Left lung (tissue), 10 donors: ENCODE results near the gene GNPTG. TPM values are rescaled to one million over a fixed set of nuclear protein-coding genes. Genes with fewer than 3 reads are reported as not detected.

Source experiments
- ATAC-seq: fragments of 200-7000 bp; cut with Tn5 transposase; one replicate; pipeline ENCODE4 v1.9.1; 2020; ENCODE audit warnings: moderate library complexity
- DNase-seq, 4 donors: peaks; one replicate each; pipeline ENCODE4 v3.0.0-alpha.2; 2013 to 2020
- H3K27ac ChIP-seq, 2 donors: fragments of 200-600 bp; sonication (generic) in 1 of 2; one replicate each; pipeline versions ENCODE4 v1.5.0 to v1.8.0; 2020 to 2021
- H3K27me3 ChIP-seq, 2 donors: fragments of 200-600 bp; sonication (generic) in 1 of 2; one replicate each; pipeline versions ENCODE4 v1.5.0 to v1.8.0; 2020 to 2021
- H3K36me3 ChIP-seq, 2 donors: fragments of 200-600 bp; sonication (generic) in 1 of 2; one replicate each; pipeline versions ENCODE4 v1.5.0 to v1.8.0; 2020 to 2021
- H3K4me1 ChIP-seq, 2 donors: fragments of 200-600 bp; one replicate each; pipeline ENCODE4 v1.8.0; 2021
- H3K4me3 ChIP-seq, 2 donors: fragments of 200-600 bp; sonication (generic) in 1 of 2; one replicate each; pipeline versions ENCODE4 v1.5.0 to v1.8.0; 2020 to 2021; ENCODE audit warnings: mild to moderate bottlenecking in 1 of 2
- H3K9me3 ChIP-seq, 2 donors: fragments of 200-600 bp; sonication (generic) in 1 of 2; one replicate each; pipeline versions ENCODE4 v1.5.0 to v1.8.0; 2020 to 2021
- intact Hi-C, 2 donors: fragments of 100-400 bp; cut with DNase I; formaldehyde crosslinking; loops; one replicate each; pipeline versions ENCODE4 v1.11.2 to v1.14.2; 2022
- polyA plus RNA-seq, 6 donors: library from polyadenylated mRNA; unstranded; fragments of 120-200 nt; gene quantifications; one replicate each; pipeline ENCODE4 v1.2.1, GENCODE V29; 2013; ENCODE audit not compliant: insufficient read length in 6 of 6
- total RNA-seq, 2 donors: library from RNA; stranded (reverse); fragmentation: NEBNext Ultra II Directional; extraction: Animal tissue kit (Norgen Biotek cat#: 25700); gene quantifications; one replicate each; pipeline ENCODE4 v1.2.1, GENCODE V29; 2021
- TF ChIP-seq, protein P1 (sequence below), 2 donors: fragments of 200-600 bp; sonication (generic) in 1 of 2; IDR thresholded peaks; one replicate each; pipeline versions ENCODE4 v1.5.0 to v1.8.0; 2021; ENCODE audit warnings: antibody characterized with exemption in 2 of 2
- donor health status: DM: no; HTN: yes; CAD: no.
- donor health status: DM: no; HTN: no; CAD: no.

The GNPTG gene
- total and polyA plus RNA-seq, 8 donors: 32.0 to 97.4 (median 49.4) TPM

DNA sequence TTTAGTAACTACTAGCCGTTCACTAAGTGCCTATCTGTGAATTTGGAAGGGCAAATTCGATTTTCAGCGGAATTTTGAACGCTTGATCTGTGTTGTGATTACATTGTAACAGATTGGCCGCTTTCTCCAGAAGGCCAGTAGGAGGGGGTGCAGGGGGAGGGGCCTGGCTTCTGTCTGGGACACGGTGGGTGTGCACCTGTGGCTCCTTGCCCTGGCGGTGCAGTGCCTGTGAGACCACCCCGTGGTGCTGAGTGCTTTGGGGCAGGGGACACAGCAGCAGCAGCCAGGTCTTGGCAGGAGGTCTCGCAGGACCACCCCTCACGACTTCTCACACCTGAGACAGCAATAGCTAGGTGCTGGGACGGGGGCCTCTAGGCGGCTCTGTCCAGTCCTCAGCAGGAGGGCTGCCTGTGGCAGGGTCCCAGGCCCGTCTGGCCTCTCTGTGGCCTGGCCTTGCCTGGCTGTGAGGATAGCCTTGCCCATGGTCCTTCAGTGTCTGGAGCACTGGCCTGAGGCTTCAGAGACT lies 40.5 kb upstream of the GNPTG start:
- Histone ChIP-seq H3K9me3 (no peaks in the 10 kb centered on the region), H3K4me1 (peaks cover 24 to 37% of the 10 kb centered on the region in 2 donors), H3K4me3 (peak overlapping the region; percentile 72 to 81), H3K36me3 (peaks cover 0 to 43% of the 10 kb centered on the region in 2 donors), H3K27ac (peak overlapping the region in 1 of 2 donors; percentile 72), H3K27me3 (no peaks in the 10 kb centered on the region)
- ATAC-seq (no peak), DNase-seq (no peak)
- intact Hi-C loops: no loop called here
- TF ChIP-seq, protein P1, sequence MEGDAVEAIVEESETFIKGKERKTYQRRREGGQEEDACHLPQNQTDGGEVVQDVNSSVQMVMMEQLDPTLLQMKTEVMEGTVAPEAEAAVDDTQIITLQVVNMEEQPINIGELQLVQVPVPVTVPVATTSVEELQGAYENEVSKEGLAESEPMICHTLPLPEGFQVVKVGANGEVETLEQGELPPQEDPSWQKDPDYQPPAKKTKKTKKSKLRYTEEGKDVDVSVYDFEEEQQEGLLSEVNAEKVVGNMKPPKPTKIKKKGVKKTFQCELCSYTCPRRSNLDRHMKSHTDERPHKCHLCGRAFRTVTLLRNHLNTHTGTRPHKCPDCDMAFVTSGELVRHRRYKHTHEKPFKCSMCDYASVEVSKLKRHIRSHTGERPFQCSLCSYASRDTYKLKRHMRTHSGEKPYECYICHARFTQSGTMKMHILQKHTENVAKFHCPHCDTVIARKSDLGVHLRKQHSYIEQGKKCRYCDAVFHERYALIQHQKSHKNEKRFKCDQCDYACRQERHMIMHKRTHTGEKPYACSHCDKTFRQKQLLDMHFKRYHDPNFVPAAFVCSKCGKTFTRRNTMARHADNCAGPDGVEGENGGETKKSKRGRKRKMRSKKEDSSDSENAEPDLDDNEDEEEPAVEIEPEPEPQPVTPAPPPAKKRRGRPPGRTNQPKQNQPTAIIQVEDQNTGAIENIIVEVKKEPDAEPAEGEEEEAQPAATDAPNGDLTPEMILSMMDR (IDR thresholded peaks at IDR 0.05): no peak

DNA sequence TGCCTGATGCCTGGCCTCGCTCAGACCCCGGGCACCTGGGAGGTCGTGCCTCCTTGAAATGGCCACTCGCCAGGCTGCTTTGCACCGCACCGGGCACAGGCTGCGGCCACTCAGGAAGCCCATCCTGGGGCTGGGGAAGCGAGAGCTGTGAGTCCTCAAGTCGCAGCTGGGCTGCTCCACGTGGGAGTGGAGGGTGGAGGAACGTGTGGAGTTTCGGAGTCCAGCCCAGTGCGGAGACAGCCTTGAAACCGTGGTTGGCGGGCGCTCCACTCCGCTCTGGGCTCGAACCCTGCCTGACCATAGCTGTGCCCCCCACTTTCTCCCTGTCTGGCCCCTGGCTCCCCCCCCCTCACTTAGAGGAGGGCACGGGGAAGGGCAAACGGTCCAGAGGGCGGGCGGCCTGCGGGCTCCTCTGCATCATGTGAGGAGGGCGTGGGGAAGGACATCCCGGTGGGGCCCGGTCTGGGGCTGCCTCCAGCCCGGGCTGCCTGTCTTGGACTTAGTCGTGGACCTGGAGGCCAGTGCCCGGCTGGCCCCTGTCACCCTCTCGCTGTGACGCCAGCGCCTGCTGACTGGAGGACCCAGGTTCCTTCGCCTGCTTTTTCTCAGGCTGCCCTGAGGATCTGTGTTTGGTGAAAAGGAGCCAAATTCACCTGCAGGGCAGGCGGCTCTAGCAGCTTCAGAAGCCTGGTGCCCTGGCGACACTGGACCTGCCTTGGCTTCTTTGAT lies 39.8 kb upstream of the GNPTG start:
- intact Hi-C loops: no loop called here
- Histone ChIP-seq H3K36me3 (peaks cover 0 to 50% of the 10 kb centered on the region in 2 donors), H3K4me1 (peaks cover 24 to 37% of the 10 kb centered on the region in 2 donors), H3K27me3 (no peaks in the 10 kb centered on the region), H3K27ac (no peak overlapping the region), H3K9me3 (no peaks in the 10 kb centered on the region), H3K4me3 (peak overlapping the region in 1 of 2 donors; percentile 81)
- no peak for DNase-seq
- TF ChIP-seq, protein P1 (IDR thresholded peaks at IDR 0.05): no peak
- no peak for ATAC-seq

DNA sequence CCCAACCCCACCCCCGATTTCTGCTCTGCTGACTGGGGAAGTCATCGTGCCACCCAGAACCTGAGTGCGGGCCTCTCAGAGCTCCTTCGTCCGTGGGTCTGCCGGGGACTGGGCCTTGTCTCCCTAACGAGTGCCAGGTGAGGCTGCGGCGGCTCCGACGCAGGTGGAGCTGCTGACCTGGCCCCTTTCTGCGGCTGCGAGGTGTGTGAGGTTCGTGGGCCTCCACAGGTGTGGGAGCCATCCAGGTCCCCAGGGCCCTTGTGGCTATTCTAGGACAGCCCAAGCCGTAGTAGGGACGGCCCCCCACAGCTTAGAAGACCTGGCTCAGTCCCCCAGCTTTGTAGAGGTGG lies 39.3 kb upstream of the GNPTG start:
- ATAC-seq (no peak), DNase-seq (no peak)
- H3K27me3 ChIP-seq: no peaks in the 10 kb centered on the region
- peaks cover 24 to 37% of the 10 kb centered on the region in 2 donors for H3K4me1 ChIP-seq
- TF ChIP-seq, protein P1 (IDR thresholded peaks at IDR 0.05): no peak
- no peak overlapping the region for H3K27ac ChIP-seq
- intact Hi-C loops: no loop called here
- peak overlapping the region in 1 of 2 donors; percentile 81 for H3K4me3 ChIP-seq
- no peaks in the 10 kb centered on the region for H3K9me3 ChIP-seq
- peaks cover 0 to 55% of the 10 kb centered on the region in 2 donors for H3K36me3 ChIP-seq

DNA sequence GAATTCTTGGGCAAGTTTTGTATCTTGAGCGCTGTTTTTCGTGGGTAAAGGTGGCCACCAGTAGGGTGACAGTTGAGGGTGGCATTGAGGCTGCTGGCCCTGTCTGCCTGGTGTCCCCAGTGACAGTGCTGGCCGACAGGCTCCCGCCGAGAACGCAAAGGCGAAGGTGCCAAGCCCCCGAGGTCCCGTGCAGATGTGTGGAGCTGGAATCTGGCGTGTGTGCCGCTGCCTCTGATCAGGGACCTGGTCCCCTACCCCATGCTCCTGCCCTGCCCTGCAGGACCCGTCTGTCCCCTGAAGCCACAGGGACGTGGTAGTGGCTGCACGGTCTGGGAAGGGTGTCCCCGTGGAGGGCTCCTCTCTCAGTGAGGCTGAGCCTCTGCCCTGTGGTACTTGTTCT lies 38.8 kb upstream of the GNPTG start:
- peaks cover 0 to 60% of the 10 kb centered on the region in 2 donors for H3K36me3 ChIP-seq
- intact Hi-C loops: no loop called here
- ATAC-seq (no peak), DNase-seq (no peak)
- H3K4me3 ChIP-seq: no peak overlapping the region
- H3K27me3 ChIP-seq: no peaks in the 10 kb centered on the region
- H3K4me1 ChIP-seq: peaks cover 24 to 37% of the 10 kb centered on the region in 2 donors
- no peak overlapping the region for H3K27ac ChIP-seq
- H3K9me3 ChIP-seq: no peaks in the 10 kb centered on the region
- TF ChIP-seq, protein P1 (IDR thresholded peaks at IDR 0.05): no peak

DNA sequence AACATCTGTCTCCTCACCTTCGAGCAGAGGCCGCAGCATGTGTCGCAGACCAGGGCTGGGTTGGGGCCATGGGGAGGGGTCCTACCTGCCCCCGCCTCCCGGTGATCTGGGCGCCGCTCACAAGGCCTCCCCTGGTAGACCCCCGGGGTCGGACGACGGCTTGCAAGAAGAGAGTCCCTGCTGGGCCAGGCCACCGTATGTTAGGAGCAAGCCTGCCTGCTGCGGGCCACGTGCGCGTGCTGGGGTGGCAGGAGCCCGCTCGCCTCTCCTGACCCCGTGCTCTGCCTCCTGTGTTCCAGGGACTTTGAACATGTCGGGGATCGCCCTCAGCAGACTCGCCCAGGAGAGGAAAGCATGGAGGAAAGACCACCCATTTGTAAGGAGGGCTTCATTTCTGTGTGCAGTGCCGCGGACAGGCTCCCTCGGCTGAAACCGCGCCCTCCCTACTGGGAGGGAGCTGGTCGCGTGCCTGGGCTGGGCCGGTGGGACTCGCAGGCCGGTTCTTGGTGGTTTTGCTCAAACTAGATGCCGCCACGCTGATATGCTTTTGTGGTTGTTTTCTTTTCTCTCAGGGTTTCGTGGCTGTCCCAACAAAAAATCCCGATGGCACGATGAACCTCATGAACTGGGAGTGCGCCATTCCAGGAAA lies 37.9 kb upstream of the GNPTG start:
- TF ChIP-seq, protein P1 (IDR thresholded peaks at IDR 0.05): no peak
- intact Hi-C loops: no loop called here
- peaks cover 24 to 37% of the 10 kb centered on the region in 2 donors for H3K4me1 ChIP-seq

More for the DNA sequence above, 37.9 kb upstream of the GNPTG start:
- no peaks in the 10 kb centered on the region for H3K27me3 ChIP-seq
- DNase-seq: peak in 1 of 4 donors; percentile 79
- H3K9me3 ChIP-seq: no peaks in the 10 kb centered on the region
- no peak for ATAC-seq
- H3K27ac ChIP-seq: no peak overlapping the region
- peaks cover 0 to 69% of the 10 kb centered on the region in 2 donors for H3K36me3 ChIP-seq
- no peak overlapping the region for H3K4me3 ChIP-seq
